Neural cell (in vitro differentiated cells): Measurements from ENCODE around the gene DDX54.

Experiments
- CTCF ChIP-seq: fragments of 450-650 bp; IDR thresholded peaks from 2 replicates; pipeline ENCODE4 v1.5.1; 2014; ENCODE audit warnings: antibody characterized with exemption, mild to moderate bottlenecking, moderate library complexity; ENCODE audit not compliant: poor library complexity, severe bottlenecking
- EP300 ChIP-seq: fragments of 450-650 bp; conservative IDR thresholded peaks from 2 replicates; pipeline ENCODE4 v1.6.1; 2014; ENCODE audit warnings: antibody characterized with exemption, mild to moderate bottlenecking, moderate library complexity; ENCODE audit not compliant: poor library complexity, severe bottlenecking
- EZH2 ChIP-seq: fragments of 200-600, 300-800 bp; shearing (Covaris generic), sonication (generic); IDR thresholded peaks from 2 replicates; pipeline ENCODE4 v1.6.1; 2014; ENCODE audit warnings: antibody characterized with exemption, low read length, borderline replicate concordance, mild to moderate bottlenecking; ENCODE audit not compliant: insufficient read depth, poor library complexity, severe bottlenecking
- POLR2AphosphoS5 ChIP-seq: IDR thresholded peaks from 2 replicates; pipeline ENCODE4 v1.6.1; 2012
- RAD21 ChIP-seq: fragments of 450-650 bp; conservative IDR thresholded peaks from 2 replicates; pipeline ENCODE4 v1.6.1; 2014; ENCODE audit warnings: antibody characterized with exemption, mild to moderate bottlenecking, moderate library complexity
- SMC3 ChIP-seq: fragments of 450-650 bp; conservative IDR thresholded peaks from 2 replicates; pipeline ENCODE4 v1.6.1; 2014; ENCODE audit warnings: antibody characterized with exemption, mild to moderate bottlenecking, moderate library complexity; ENCODE audit not compliant: poor library complexity
- TAF1 ChIP-seq: IDR thresholded peaks from 2 replicates; pipeline ENCODE4 v1.6.1; 2012; ENCODE audit warnings: low read depth

- no peak for TF ChIP-seq CTCF
- TF ChIP-seq SMC3: no peak
- no peak for TF ChIP-seq POLR2AphosphoS5
- TF ChIP-seq RAD21: no peak
- TF ChIP-seq EZH2: no peak
- no peak for TF ChIP-seq TAF1
- TF ChIP-seq EP300: no peak
Measured at GRCh38 chr12:113129664-113130456, 55.4 kb downstream of the DDX54 start.
